Mucosa of gallbladder (tissue), 1 donor: Measurements from ENCODE around the gene PAX4. TPM values are rescaled to one million over a fixed set of nuclear protein-coding genes. Genes with fewer than 3 reads are reported as not detected.

Source experiments
- DNase-seq: peaks from one replicate; pipeline ENCODE4 v3.0.0-alpha.2; 2020; ENCODE audit warnings: low spot score
- total RNA-seq: library from RNA; stranded (reverse); gene quantifications from one replicate; pipeline ENCODE4 v1.2.1, GENCODE V29; 2021
- donor health status: DM: no; HTN: no; CAD: no.

The PAX4 gene
- total RNA-seq, 1 donor from 2014 or later: not detected

- no peak for DNase-seq
Observed at GRCh38 chr7:127629268-127629854, 11.4 kb upstream of the PAX4 start.

- no peak for DNase-seq
Observed at GRCh38 chr7:127628445-127628844, 10.5 kb upstream of the PAX4 start.

DNA sequence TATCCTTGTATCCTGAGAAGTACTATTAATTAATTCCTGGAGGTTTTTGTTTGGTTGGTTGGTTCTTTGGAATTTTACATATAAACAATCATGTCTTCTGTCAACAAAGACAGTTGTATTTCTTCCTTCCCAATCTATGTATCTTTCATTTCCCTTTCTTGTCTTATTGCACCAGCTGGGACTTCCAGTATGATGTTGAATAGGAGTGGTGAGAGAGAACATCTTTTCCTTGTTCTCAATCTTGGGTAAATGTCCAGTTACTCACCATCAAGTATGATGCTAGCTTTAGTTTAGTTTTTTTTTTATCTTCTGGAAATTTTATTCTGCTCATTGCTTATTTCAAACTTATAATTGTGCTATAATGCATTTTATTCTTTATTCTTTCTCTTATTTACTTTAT lies 7.4 kb upstream of the PAX4 start:
- DNase-seq: no peak

GRCh38 chr7:127620406-127621233 lies 2.7 kb upstream of the PAX4 start:
- DNase-seq: no peak

GRCh38 chr7:127619681-127620405 lies 1.9 kb upstream of the PAX4 start:
- no peak for DNase-seq

- DNase-seq: no peak
Observed at GRCh38 chr7:127618775-127619174, 833 bp upstream of the PAX4 start.

GRCh38 chr7:127616724-127617123 lies 1.2 kb downstream of the PAX4 start:
- DNase-seq: no peak

DNA sequence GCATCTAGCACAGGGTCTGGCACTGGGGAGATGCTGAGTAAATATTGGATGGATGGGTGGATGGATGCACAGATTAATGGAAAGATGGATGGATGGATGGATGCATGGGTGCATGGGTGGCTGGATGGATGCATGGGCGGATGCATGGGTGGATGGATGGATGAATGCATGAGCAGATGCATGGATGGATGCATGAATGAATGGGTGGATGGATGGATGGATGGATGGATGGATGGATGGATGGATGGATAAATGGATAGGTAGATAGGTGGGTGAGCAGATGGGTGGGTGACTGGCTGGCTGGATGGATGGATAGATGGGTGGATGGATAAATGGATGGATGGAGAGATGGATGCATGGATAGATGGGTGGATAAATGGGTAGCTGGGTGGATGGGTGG lies 5.7 kb downstream of the PAX4 start:
- no peak for DNase-seq

- DNase-seq: no peak
Observed at GRCh38 chr7:127609297-127609696, 8.6 kb downstream of the PAX4 start.

DNA sequence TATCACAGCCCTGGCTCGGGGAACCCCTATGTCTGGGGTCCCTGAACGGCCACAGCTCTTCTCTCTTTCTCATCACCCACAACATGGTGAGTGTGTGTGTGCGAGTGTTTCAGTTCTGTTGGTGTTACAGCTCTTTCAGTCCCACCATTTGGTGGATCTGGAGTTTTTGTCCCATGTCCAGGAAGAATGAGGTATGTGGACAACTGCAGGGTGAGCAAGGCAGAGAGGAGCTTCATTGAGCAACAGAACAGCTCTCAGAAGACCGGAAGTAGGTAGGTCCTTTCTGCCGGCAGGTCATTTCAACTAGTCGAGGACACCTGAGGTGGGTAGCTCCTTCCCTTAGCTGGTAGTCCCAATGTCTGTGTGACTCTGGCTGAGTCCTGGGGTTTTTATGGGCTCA lies 9.5 kb downstream of the PAX4 start:
- no peak for DNase-seq

DNA sequence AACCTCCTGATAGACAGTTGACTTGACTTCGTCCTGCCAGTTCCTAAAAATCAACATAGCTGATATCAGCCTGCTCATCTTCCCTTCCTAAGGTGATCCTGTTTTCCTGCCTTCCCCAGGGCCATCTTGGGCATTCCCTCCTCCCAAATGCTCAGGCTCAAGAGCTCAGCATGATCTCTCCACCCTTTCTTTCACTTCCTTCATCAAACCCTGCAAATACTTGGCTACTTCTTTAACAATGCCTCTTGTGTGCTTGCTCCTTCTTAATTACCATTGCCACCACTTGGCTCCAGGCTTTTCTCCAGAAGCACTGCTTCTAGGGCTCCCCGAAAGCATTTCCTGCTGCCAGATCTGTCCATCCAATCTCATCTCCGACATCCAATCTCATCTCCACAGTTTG lies 17.1 kb downstream of the PAX4 start:
- no peak for DNase-seq

- no peak for DNase-seq
Observed at GRCh38 chr7:127598318-127598717, 19.6 kb downstream of the PAX4 start.

GRCh38 chr7:127595737-127596136 lies 22.2 kb downstream of the PAX4 start:
- no peak for DNase-seq

DNA sequence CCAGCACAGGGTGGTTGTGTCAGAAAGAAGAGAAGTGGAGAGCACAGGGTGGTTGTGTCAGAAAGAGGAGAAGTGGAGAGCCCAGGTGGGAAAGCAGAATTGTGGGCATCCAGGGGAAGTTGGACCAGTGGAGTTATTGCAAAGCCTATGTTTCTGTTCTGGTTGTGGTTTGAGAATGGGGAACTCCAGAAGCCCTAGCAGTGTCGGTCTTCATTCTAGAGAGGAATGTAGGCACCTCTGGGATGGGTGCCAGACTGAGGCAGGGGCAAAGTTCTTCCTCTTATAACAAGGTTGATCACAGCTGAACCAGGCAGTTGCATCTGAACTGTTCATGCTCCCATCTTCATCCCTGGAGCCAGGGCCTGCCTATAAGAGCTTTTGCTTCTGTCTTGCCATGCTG lies 23.5 kb downstream of the PAX4 start:
- DNase-seq: peak; percentile 48

GRCh38 chr7:127592550-127592949 lies 25.4 kb downstream of the PAX4 start:
- no peak for DNase-seq

- DNase-seq: no peak
Observed at GRCh38 chr7:127591591-127591990, 26.4 kb downstream of the PAX4 start.

GRCh38 chr7:127591189-127591588 lies 26.8 kb downstream of the PAX4 start:
- DNase-seq: no peak

- no peak for DNase-seq
Observed at GRCh38 chr7:127589896-127590295, 28.0 kb downstream of the PAX4 start.

GRCh38 chr7:127588697-127589482 lies 29.1 kb downstream of the PAX4 start:
- peak; percentile 51 for DNase-seq

GRCh38 chr7:127588019-127588696 lies 29.8 kb downstream of the PAX4 start, which contains the start of gene ARF5:
Gene ARF5 (plus strand): TSS chr7:127588411. CDS start chr7:127588499, 88 bp downstream.
- peak; percentile 90 for DNase-seq

GRCh38 chr7:127587663-127588018 lies 30.3 kb downstream of the PAX4 start:
- no peak for DNase-seq
